Muscle layer of duodenum (tissue), 2 donors: ENCODE results near the gene PLAAT4.
"Not testable (repeated sequence)": the region's sequence is repeated elsewhere in the genome, so short reads cannot be mapped to it uniquely, and the experiment has no call there.

Source experiments
- H3K27ac ChIP-seq: one replicate; pipeline ENCODE4 v1.7.0; 2013; ENCODE audit warnings: mild to moderate bottlenecking, low read length
- H3K27me3 ChIP-seq: one replicate; pipeline ENCODE4 v1.7.0; 2013; ENCODE audit warnings: low read depth, mild to moderate bottlenecking, control low read depth, low read length
- H3K36me3 ChIP-seq, 2 donors: one replicate each; pipeline ENCODE4 v1.7.0; 2013; ENCODE audit warnings: low read length in 2 of 2, control low read depth in 1 of 2, mild to moderate bottlenecking in 1 of 2; ENCODE audit not compliant: insufficient read depth in 2 of 2, control insufficient read depth in 1 of 2
- H3K4me1 ChIP-seq, 2 donors: one replicate each; pipeline ENCODE4 v1.7.0; 2013; ENCODE audit warnings: low read length in 2 of 2, mild to moderate bottlenecking in 2 of 2, control low read depth in 1 of 2, moderate library complexity in 1 of 2; ENCODE audit not compliant: insufficient read depth in 2 of 2, control insufficient read depth in 1 of 2
- H3K4me3 ChIP-seq, 2 donors: one replicate each; pipeline ENCODE4 v1.7.0; 2013; ENCODE audit warnings: low read length in 2 of 2, low read depth in 1 of 2, mild to moderate bottlenecking in 1 of 2
- H3K9me3 ChIP-seq, 2 donors: one replicate each; pipeline ENCODE4 v1.7.0; 2013; ENCODE audit warnings: low read length in 2 of 2, control low read depth in 1 of 2, mild to moderate bottlenecking in 1 of 2; ENCODE audit not compliant: control insufficient read depth in 1 of 2
- donor health status: healthy.

PLAAT4 gene

GRCh38 chr11:63581224-63581623 is 44.6 kb downstream of the PLAAT4 start:
- not testable (repeated sequence) for H3K4me3 ChIP-seq, H3K27ac ChIP-seq, H3K4me1 ChIP-seq, H3K27me3 ChIP-seq
- Histone ChIP-seq H3K36me3 (peaks cover 6 to 38% of the 10 kb centered on the region in 2 donors), H3K9me3 (peaks cover 0 to 13% of the 10 kb centered on the region in 2 donors)

GRCh38 chr11:63583357-63583677 is 46.7 kb downstream of the PLAAT4 start:
- H3K36me3 ChIP-seq, result peaks cover 6 to 45% of the 10 kb centered on the region in 2 donors
- H3K27me3 ChIP-seq, result no peaks in the 10 kb centered on the region
- peaks cover 0 to 13% of the 10 kb centered on the region in 2 donors for H3K9me3 ChIP-seq
- H3K4me1 ChIP-seq, result no peaks in the 10 kb centered on the region
- no peak overlapping the region for H3K4me3 ChIP-seq
- H3K27ac ChIP-seq, result no peak overlapping the region

DNA sequence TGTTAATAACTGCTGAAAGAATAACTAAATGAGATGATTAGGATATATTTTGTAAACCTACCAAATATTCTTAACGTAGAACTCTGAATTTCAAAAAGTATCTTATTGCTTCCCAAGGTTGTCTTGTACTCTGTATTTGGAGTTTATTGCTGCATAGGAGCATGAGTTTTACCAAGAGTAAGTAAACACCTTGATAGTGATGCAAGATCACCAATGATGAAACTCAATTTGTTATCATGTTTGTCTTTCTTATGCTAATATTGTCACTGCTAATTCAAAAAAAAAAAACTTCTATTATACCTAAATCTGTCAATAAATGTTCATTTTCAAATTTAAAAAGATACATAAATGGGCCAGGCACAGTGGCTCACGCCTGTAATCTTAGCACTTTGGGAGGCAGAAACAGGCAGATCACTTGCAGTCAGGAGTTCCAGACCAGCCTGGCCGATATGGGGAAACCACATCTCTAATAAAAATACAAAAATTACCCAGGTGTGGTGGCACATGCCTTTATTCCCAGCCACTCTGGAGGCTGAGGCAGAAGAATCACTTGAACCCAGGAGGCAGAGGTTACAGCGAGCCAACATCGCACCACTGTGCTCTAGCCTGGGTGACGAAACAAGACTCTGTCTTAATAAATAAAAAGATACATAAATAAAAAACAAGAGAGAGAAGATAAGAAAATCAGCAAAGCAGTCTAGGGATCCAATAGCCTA is 50.0 kb downstream of the PLAAT4 start:
- H3K4me3 ChIP-seq, result no peak overlapping the region
- H3K36me3 ChIP-seq, result peaks cover 9 to 38% of the 10 kb centered on the region in 2 donors
- no peak overlapping the region for H3K27ac ChIP-seq
- no peaks in the 10 kb centered on the region for H3K4me1 ChIP-seq
- H3K9me3 ChIP-seq, result peaks cover 0 to 4% of the 10 kb centered on the region in 2 donors
- no peaks in the 10 kb centered on the region for H3K27me3 ChIP-seq

- Histone ChIP-seq H3K36me3 (peaks cover 3 to 29% of the 10 kb centered on the region in 2 donors), H3K4me1 (no peaks in the 10 kb centered on the region), H3K9me3 (no peaks in the 10 kb centered on the region), H3K4me3 (no peak overlapping the region), H3K27ac (no peak overlapping the region), H3K27me3 (no peaks in the 10 kb centered on the region)
Observed at GRCh38 chr11:63589000-63589399, 52.4 kb downstream of the PLAAT4 start.

DNA sequence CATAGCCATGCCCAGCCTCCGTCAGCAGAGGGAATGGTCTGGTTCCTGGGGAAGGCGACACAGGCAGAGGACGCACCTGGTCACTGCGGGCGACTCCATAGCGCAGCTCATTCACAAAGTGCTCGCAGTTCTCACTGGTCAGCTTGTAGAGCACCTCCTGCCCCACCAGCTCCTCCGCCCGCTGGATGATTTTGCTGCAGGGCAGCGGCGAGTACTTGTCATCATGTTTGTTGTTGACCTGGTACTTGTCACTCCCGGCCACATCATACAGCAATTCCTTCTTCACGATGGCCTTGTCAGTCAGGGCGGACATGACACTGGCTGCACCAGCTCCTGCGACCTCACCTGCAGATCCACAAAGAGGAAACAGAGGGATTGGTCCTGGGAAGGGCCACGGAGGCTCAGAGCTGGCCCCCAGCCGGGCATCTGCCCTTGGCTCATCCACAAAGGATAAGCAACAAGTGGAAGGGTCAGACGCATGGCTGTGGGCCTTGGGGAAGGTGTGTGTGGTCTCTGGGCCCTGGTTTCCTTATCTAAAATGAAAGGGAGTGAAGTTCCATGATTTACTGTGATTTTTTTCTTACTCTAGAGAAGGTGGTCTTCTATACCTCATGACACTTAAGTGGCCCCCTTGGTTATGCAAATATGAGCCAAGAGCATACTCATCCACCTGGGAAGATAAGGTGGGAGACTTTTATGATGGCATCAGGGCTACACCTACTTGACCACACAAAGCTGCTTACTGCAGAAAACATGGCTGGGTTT is 53.6 kb downstream of the PLAAT4 start:
- no peaks in the 10 kb centered on the region for H3K27me3 ChIP-seq
- H3K27ac ChIP-seq, result no peak overlapping the region
- H3K36me3 ChIP-seq, result peaks cover 3 to 29% of the 10 kb centered on the region in 2 donors
- H3K9me3 ChIP-seq, result no peaks in the 10 kb centered on the region
- no peak overlapping the region for H3K4me3 ChIP-seq
- H3K4me1 ChIP-seq, result no peaks in the 10 kb centered on the region

DNA sequence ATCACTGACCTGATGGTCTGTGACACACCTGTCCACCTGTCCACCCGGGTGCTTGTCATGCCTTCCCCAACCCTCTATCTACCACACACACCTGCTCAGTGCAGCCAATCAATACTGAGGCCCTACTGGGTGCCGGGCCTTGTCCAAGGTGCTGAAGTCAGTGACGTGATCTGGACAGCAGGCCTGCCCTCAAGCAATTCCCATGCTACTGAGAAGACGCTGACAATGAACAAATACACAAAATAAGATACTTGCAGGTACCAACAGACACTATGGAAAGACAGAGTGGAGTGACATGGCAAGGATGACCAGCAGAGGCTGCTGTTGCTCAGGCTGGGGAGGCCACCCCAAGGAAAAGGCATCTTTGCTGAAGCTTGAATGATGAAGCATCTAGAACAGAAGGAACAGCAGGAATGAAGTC is 56.4 kb downstream of the PLAAT4 start:
- H3K36me3 ChIP-seq, result peaks cover 3 to 37% of the 10 kb centered on the region in 2 donors
- no peaks in the 10 kb centered on the region for H3K27me3 ChIP-seq
- no peak overlapping the region for H3K4me3 ChIP-seq
- no peaks in the 10 kb centered on the region for H3K4me1 ChIP-seq
- H3K27ac ChIP-seq, result no peak overlapping the region
- no peaks in the 10 kb centered on the region for H3K9me3 ChIP-seq

GRCh38 chr11:63595296-63595695 is 58.7 kb downstream of the PLAAT4 start:
- no peak overlapping the region for H3K27ac ChIP-seq
- no peaks in the 10 kb centered on the region for H3K9me3 ChIP-seq
- no peaks in the 10 kb centered on the region for H3K4me1 ChIP-seq
- no peak overlapping the region for H3K4me3 ChIP-seq
- H3K36me3 ChIP-seq, result peaks cover 0 to 40% of the 10 kb centered on the region in 2 donors
- H3K27me3 ChIP-seq, result no peaks in the 10 kb centered on the region
